HepG2 (cell line): Measurements from ENCODE around the gene RBM28. TPM values are rescaled to one million over a fixed set of nuclear protein-coding genes. Genes with fewer than 3 reads are reported as not detected.

ENCODE experiments used
- ATAC-seq: fragments of 200-7000 bp; cut with Tn5 transposase; 3 replicates; pipeline ENCODE4 v1.9.1; 2020; ENCODE audit warnings: mild to moderate bottlenecking, moderate library complexity
- BruUV-seq: library from RNA; stranded (reverse); fragments of 400-500 nt; replicated peaks from 2 replicates; lab custom pipeline; 2021; lab: Mats Ljungman, UMichigan
- CTCF ChIA-PET: fragments of 300-600 bp; formaldehyde crosslinking; extraction: SDS; loops from one replicate; lab custom pipeline; 2021; ENCODE audit warnings: low total read pairs, inconsistent platforms, low intra/inter-chr PET ratio; lab: Yijun Ruan, JAX
- POLR2A ChIA-PET: fragments of 350-600 bp; sonication (Branson Sonifier 250); formaldehyde crosslinking; loops from one replicate; lab custom pipeline; 2020; ENCODE audit warnings: antibody characterized with exemption, inconsistent platforms; lab: Yijun Ruan, JAX
- DNase-seq: peaks from one replicate; pipeline ENCODE4 v3.0.0-alpha.2; 2015; ENCODE audit warnings: low spot score
- FAIRE-seq: peaks from 3 replicates; lab custom pipeline; 2011; peaks lifted over from hg19 to GRCh38; lab: Jason Lieb, UNC
- H2AFZ ChIP-seq: one replicate; pipeline ENCODE4 v1.6.1; 2011; ENCODE audit warnings: low read length, inconsistent platforms
- H3K27ac ChIP-seq: fragments of 300-600 bp; 3 replicates; pipeline ENCODE4 v1.8.0; 2011; ENCODE audit warnings: mixed run types, mild to moderate bottlenecking, mixed read lengths, low read length, inconsistent platforms; ENCODE audit not compliant: insufficient read depth; ENCODE audit errors: extremely low read length
- H3K27me3 ChIP-seq, 2 experiments: fragments of 200-600 bp in 1 of 2; 2 replicates in 1 of 2; 3 replicates in 1 of 2; pipeline versions ENCODE4 v1.6.0 to v1.8.0; 2011; ENCODE audit warnings: low read length in 2 of 2, mild to moderate bottlenecking in 2 of 2, moderate library complexity in 2 of 2, inconsistent platforms in 1 of 2; ENCODE audit not compliant: insufficient read depth in 2 of 2, control insufficient read depth in 1 of 2
- H3K36me3 ChIP-seq, 2 experiments: fragments of 200-600 bp in 1 of 2; replicated peaks in 1 of 2; 2 replicates in 1 of 2; 3 replicates in 1 of 2; pipeline versions ENCODE4 v1.5.1 to v1.8.0; 2011; ENCODE audit warnings: low read length in 2 of 2, inconsistent platforms in 1 of 2; ENCODE audit not compliant: insufficient read depth in 2 of 2, control insufficient read depth in 1 of 2
- H3K4me1 ChIP-seq: 2 replicates; pipeline ENCODE4 v1.5.1; 2012; ENCODE audit warnings: low read length, inconsistent platforms; ENCODE audit not compliant: insufficient read depth
- H3K4me2 ChIP-seq: 2 replicates; pipeline ENCODE4 v1.6.0; 2011; ENCODE audit warnings: low read depth, low read length, inconsistent platforms
- H3K4me3 ChIP-seq, 3 experiments: fragments of 200-600 bp in 1 of 3; sonication (generic), shearing (Covaris generic) in 1 of 3; replicated peaks in 1 of 3; 2 replicates each; pipeline ENCODE4 v1.5.1; 2011 to 2016; ENCODE audit warnings: low read length in 3 of 3, inconsistent platforms in 2 of 3, low read depth in 2 of 3, mild to moderate bottlenecking in 2 of 3, control low read depth in 1 of 3, mixed read lengths in 1 of 3; ENCODE audit not compliant: insufficient read depth in 1 of 3
- H3K79me2 ChIP-seq: one replicate; pipeline ENCODE4 v1.6.1; 2011; ENCODE audit warnings: low read length, inconsistent platforms; ENCODE audit not compliant: insufficient read depth
- H3K9ac ChIP-seq: 2 replicates; pipeline ENCODE4 v1.6.0; 2011; ENCODE audit warnings: mild to moderate bottlenecking, low read depth, low read length, inconsistent platforms; ENCODE audit not compliant: insufficient read depth
- H3K9me3 ChIP-seq: 2 replicates; pipeline ENCODE4 v1.5.1; 2012; ENCODE audit warnings: mild to moderate bottlenecking, low read length
- H4K20me1 ChIP-seq: 2 replicates; pipeline ENCODE4 v1.6.0; 2011; ENCODE audit warnings: inconsistent platforms, mild to moderate bottlenecking, low read length, moderate library complexity; ENCODE audit not compliant: insufficient read depth
- FOXO1 ChIP-seq: sonication (generic); formaldehyde crosslinking; IDR thresholded peaks from 2 replicates; pipeline ENCODE4 v1.4.0; 2020; ENCODE audit warnings: missing genetic modification reagents
- FOXP1 ChIP-seq, 2 experiments: fragments of 450-650 bp in 1 of 2; IDR thresholded peaks; 2 replicates each; pipeline ENCODE4 v1.6.1; 2017 to 2018; ENCODE audit warnings: antibody characterized with exemption in 1 of 2
- NFE2 ChIP-seq: sonication (generic); formaldehyde crosslinking; IDR thresholded peaks from 2 replicates; pipeline ENCODE4 v1.4.0; 2020; ENCODE audit warnings: missing genetic modification reagents
- PAXIP1 ChIP-seq: sonication (generic); formaldehyde crosslinking; conservative IDR thresholded peaks from 2 replicates; pipeline ENCODE4 v1.4.0; 2020; ENCODE audit warnings: mild to moderate bottlenecking, missing genetic modification reagents, moderate library complexity
- POLR2G ChIP-seq: fragments of 200-400 bp; formaldehyde crosslinking; IDR thresholded peaks from 2 replicates; pipeline ENCODE4 v1.6.1; 2018; ENCODE audit warnings: mild to moderate bottlenecking, low read depth, low read length, moderate library complexity
- RELA ChIP-seq: sonication (generic); formaldehyde crosslinking; IDR thresholded peaks from 2 replicates; pipeline ENCODE4 v1.4.0; 2020; ENCODE audit warnings: missing genetic modification reagents
- SAP130 ChIP-seq: IDR thresholded peaks from 2 replicates; pipeline ENCODE4 v1.6.1; 2016; ENCODE audit warnings: low read depth
- SIN3B ChIP-seq: fragments of 150-350 bp; IDR thresholded peaks from 2 replicates; pipeline ENCODE4 v1.6.1; 2014; ENCODE audit warnings: low read length
- ZFX ChIP-seq: sonication (generic); formaldehyde crosslinking; IDR thresholded peaks from 2 replicates; pipeline ENCODE4 v1.4.0; 2020; ENCODE audit warnings: mild to moderate bottlenecking, low read depth, missing genetic modification reagents, moderate library complexity
- ZNF274 ChIP-seq: sonication (generic); formaldehyde crosslinking; IDR thresholded peaks from 2 replicates; pipeline ENCODE4 v1.5.1; 2020; ENCODE audit warnings: mild to moderate bottlenecking, missing genetic modification reagents
- ZNF660 ChIP-seq: sonication (generic); formaldehyde crosslinking; IDR thresholded peaks from 2 replicates; pipeline ENCODE4 v1.5.1; 2020; ENCODE audit warnings: mild to moderate bottlenecking, low read depth, missing genetic modification reagents, borderline replicate concordance
- ZNF672 ChIP-seq: sonication (generic); formaldehyde crosslinking; IDR thresholded peaks from 2 replicates; pipeline ENCODE4 v1.8.1; 2022; ENCODE audit warnings: missing genetic modification reagents
- ZNF75D ChIP-seq: sonication (generic); formaldehyde crosslinking; IDR thresholded peaks from 2 replicates; pipeline ENCODE4 v1.8.1; 2023; ENCODE audit warnings: missing genetic modification reagents, mild to moderate bottlenecking, borderline replicate concordance
- ZNF777 ChIP-seq: sonication (generic); formaldehyde crosslinking; IDR thresholded peaks from 2 replicates; pipeline ENCODE4 v1.4.0; 2020; ENCODE audit warnings: missing genetic modification reagents
- WGBS: methylation state at CpG from one replicate; pipeline ENCODE4 v1.1.6; 2017; ENCODE audit warnings: low lambda C conversion rate; 5-methylcytosine and 5-hydroxymethylcytosine counted together
- in situ Hi-C: cut with HindIII; loops from 2 replicates; pipeline ENCODE4 v1.10.0; 2017; ENCODE audit warnings: low pct_unique_long_range_greater_than_20kb; ENCODE audit not compliant: extremely low pct_ligation_motif_present
- intact Hi-C: fragments of 100-400 bp; cut with micrococcal nuclease; formaldehyde crosslinking; loops from one replicate; pipeline ENCODE4 v1.10.0; 2022; ENCODE audit not compliant: unreplicated experiment
- polyA plus RNA-seq, 8 experiments: library from polyadenylated mRNA; depleted of rRNA in 3 of 8; stranded (reverse) in 7 of 8; unstranded in 1 of 8; fragments of >200 nt; fragmentation: Illumina TruSeq in 4 of 8; extraction: Trizol in 4 of 8; gene quantifications; 2 replicates each; pipeline versions ENCODE4 v1.2.1 to v1.2.3, GENCODE V29; 2011 to 2016; ENCODE audit warnings: low read depth in 4 of 8, missing spikeins in 1 of 8, mixed read lengths in 1 of 8; ENCODE audit not compliant: insufficient read depth in 1 of 8
- total RNA-seq, 5 experiments: library from RNA; depleted of rRNA; stranded (reverse); fragments of >200 nt; fragmentation: Illumina TruSeq; extraction: Trizol; gene quantifications; 2 replicates each; pipeline ENCODE4 v1.2.3, GENCODE V29; 2016; ENCODE audit warnings: low read depth in 1 of 5
- TF ChIP-seq, protein P1 (sequence below): sonication (generic); formaldehyde crosslinking; conservative IDR thresholded peaks from 2 replicates; pipeline ENCODE4 v1.8.0; 2022; ENCODE audit warnings: mild to moderate bottlenecking, moderate library complexity, missing genetic modification reagents
- TF ChIP-seq, protein P2 (sequence below): sonication (generic); formaldehyde crosslinking; IDR thresholded peaks from 2 replicates; pipeline ENCODE4 v1.4.0; 2020; ENCODE audit warnings: missing genetic modification reagents

The RBM28 gene
- total and polyA plus RNA-seq, 2 of the 13 experiments (the other 11 are each of a cell fraction or from before 2014, with no cell fraction given), result 20.5 to 49.0 TPM

GRCh38 chr7:128359336-128359735 lies 15.6 kb upstream of the RBM28 start (continued):
- TF ChIP-seq POLR2G (no peak), ZNF274 (CRISPR knock-in tag) (no peak), ZNF672 (CRISPR knock-in tag) (no peak), SAP130 (CRISPR knock-in tag) (no peak), ZNF660 (no peak)
- TF ChIP-seq, protein P1, sequence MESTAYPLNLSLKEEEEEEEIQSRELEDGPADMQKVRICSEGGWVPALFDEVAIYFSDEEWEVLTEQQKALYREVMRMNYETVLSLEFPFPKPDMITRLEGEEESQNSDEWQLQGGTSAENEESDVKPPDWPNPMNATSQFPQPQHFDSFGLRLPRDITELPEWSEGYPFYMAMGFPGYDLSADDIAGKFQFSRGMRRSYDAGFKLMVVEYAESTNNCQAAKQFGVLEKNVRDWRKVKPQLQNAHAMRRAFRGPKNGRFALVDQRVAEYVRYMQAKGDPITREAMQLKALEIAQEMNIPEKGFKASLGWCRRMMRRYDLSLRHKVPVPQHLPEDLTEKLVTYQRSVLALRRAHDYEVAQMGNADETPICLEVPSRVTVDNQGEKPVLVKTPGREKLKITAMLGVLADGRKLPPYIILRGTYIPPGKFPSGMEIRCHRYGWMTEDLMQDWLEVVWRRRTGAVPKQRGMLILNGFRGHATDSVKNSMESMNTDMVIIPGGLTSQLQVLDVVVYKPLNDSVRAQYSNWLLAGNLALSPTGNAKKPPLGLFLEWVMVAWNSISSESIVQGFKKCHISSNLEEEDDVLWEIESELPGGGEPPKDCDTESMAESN (CRISPR knock-in tag), result no peak

DNA sequence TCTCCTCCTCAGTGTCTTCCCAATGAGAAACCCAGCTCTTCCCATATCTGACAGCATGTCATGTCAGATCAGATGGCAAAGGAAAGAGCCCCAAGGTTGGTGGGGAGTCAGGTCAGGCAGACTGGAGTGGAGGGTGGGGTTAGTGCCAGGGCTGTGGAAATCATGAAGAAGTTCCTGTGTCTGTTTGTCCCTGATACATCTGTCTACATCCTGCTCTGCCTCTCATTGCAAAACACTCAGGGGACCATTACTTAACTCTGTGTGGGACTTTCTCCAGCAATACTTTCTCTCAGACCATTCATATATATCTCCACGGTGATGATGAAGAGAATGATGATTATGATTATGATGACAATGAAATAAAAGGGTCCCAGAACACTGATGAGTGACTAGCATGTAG lies 14.5 kb upstream of the RBM28 start:
- no peak for FAIRE-seq
- no peak overlapping the region for H3K27ac ChIP-seq
- intact Hi-C loops (no loop called here), in situ Hi-C loops (no loop called here)
- no peak overlapping the region for H3K4me3 ChIP-seq
- 5% methylated on average over 1 of the region's 1 CpG for WGBS
- no peaks in the 10 kb centered on the region for H4K20me1 ChIP-seq
- CTCF ChIA-PET, result no interaction called here
- peaks cover 13% of the 10 kb centered on the region; the same call in 1 of the 2 replicates for H3K4me1 ChIP-seq
- H3K27me3 ChIP-seq, result peaks cover 22 to 68% of the 10 kb centered on the region in 2 experiments; a peak in 4 of 5 replicates
- no peak for ATAC-seq
- DNase-seq, result no peak
- H3K9me3 ChIP-seq, result no peaks in the 10 kb centered on the region
- no peak overlapping the region for H2AFZ ChIP-seq
- no peaks in the 10 kb centered on the region for H3K79me2 ChIP-seq
- POLR2A ChIA-PET, result no interaction called here
- H3K9ac ChIP-seq, result no peak overlapping the region
- no TSS peak for BruUV-seq
- no peaks in the 10 kb centered on the region for H3K36me3 ChIP-seq
- no peak overlapping the region for H3K4me2 ChIP-seq
- TF ChIP-seq FOXP1 (IDR thresholded peaks at IDR 0.05) (no peak), FOXP1 (CRISPR knock-in tag; IDR thresholded peaks at IDR 0.05) (no peak), ZNF777 (no peak), ZFX (no peak), RELA (CRISPR knock-in tag) (no peak), FOXO1 (no peak), PAXIP1 (CRISPR knock-in tag) (no peak), NFE2 (CRISPR knock-in tag) (no peak), ZNF75D (no peak), SIN3B (no peak)
- TF ChIP-seq, protein P2, sequence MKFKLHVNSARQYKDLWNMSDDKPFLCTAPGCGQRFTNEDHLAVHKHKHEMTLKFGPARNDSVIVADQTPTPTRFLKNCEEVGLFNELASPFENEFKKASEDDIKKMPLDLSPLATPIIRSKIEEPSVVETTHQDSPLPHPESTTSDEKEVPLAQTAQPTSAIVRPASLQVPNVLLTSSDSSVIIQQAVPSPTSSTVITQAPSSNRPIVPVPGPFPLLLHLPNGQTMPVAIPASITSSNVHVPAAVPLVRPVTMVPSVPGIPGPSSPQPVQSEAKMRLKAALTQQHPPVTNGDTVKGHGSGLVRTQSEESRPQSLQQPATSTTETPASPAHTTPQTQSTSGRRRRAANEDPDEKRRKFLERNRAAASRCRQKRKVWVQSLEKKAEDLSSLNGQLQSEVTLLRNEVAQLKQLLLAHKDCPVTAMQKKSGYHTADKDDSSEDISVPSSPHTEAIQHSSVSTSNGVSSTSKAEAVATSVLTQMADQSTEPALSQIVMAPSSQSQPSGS (CRISPR knock-in tag), result no peak
